T-helper 2 cell treated with Interferon-gamma antibody and Interleukin-4, amounts not matched to agents 100 ng/mL and 5 ng/mL, for 36 hours (primary cell): Measurements from ENCODE around the gene PRDM11. TPM values are rescaled to one million over a fixed set of nuclear protein-coding genes. Genes with fewer than 3 reads are reported as not detected.

Experiments used
- intact Hi-C: fragments of 100-400 bp; cut with micrococcal nuclease; formaldehyde crosslinking; loops from one replicate; pipeline ENCODE4 v1.15.1; 2023
- total RNA-seq: library from RNA; stranded (reverse); gene quantifications from 2 replicates; pipeline ENCODE4 v1.2.3, GENCODE V29; 2022

Gene PRDM11
- total RNA-seq, 1 donor from 2014 or later: 3.0 TPM

GRCh38 chr11:45141171-45141570 is 5.3 kb upstream of the PRDM11 start:
- intact Hi-C loops: no loop called here

GRCh38 chr11:45141631-45142030 is 4.8 kb upstream of the PRDM11 start:
- intact Hi-C loops: no loop called here

GRCh38 chr11:45142241-45143055 is 4.0 kb upstream of the PRDM11 start:
- intact Hi-C loops: no loop called here

- intact Hi-C loops: no loop called here
These were observed 2.9 kb upstream of the PRDM11 start for GRCh38 chr11:45143494-45143893.

- intact Hi-C loops: no loop called here
These were observed 2.0 kb upstream of the PRDM11 start for GRCh38 chr11:45144126-45145082.

- intact Hi-C loops: no loop called here
These were observed 1.4 kb upstream of the PRDM11 start for GRCh38 chr11:45145083-45145378.

- intact Hi-C loops: loop anchor here (2.0 kb wide), 1 partner anchor 581 kb away; the partner anchor contains the start of gene CD82
These were observed 914 bp upstream of the PRDM11 start for GRCh38 chr11:45145379-45146071.

- intact Hi-C loops: loop anchor here (2.0 kb wide), 1 partner anchor 582 kb away; the partner anchor contains the start of gene CD82
These were observed 734 bp downstream of the PRDM11 start for GRCh38 chr11:45147017-45147728.

- intact Hi-C loops: loop anchor here (2.0 kb wide), 1 partner anchor 583 kb away; the partner anchor contains the start of gene CD82
These were observed 1.6 kb downstream of the PRDM11 start for GRCh38 chr11:45147891-45148675.

- intact Hi-C loops: no loop called here
These were observed 3.1 kb downstream of the PRDM11 start for GRCh38 chr11:45149483-45150056.

- intact Hi-C loops: no loop called here
These were observed 3.9 kb downstream of the PRDM11 start for GRCh38 chr11:45150301-45150700.

GRCh38 chr11:45150943-45151342 is 4.5 kb downstream of the PRDM11 start:
- intact Hi-C loops: no loop called here

- intact Hi-C loops: no loop called here
These were observed 5.0 kb downstream of the PRDM11 start for GRCh38 chr11:45151362-45151982.

- intact Hi-C loops: no loop called here
These were observed 6.5 kb downstream of the PRDM11 start for GRCh38 chr11:45152740-45153595.

GRCh38 chr11:45154276-45154675 is 7.8 kb downstream of the PRDM11 start:
- intact Hi-C loops: no loop called here

GRCh38 chr11:45155058-45155551 is 8.7 kb downstream of the PRDM11 start:
- intact Hi-C loops: no loop called here

- intact Hi-C loops: no loop called here
These were observed 9.3 kb downstream of the PRDM11 start for GRCh38 chr11:45155627-45156180.

- intact Hi-C loops: no loop called here
These were observed 9.8 kb downstream of the PRDM11 start for GRCh38 chr11:45156201-45156600.
